Vagina (tissue), 2 donors: ENCODE data around the gene WDR48.

Experiments used
- CTCF ChIP-seq, 3 experiments: fragments of 450-650 bp in 2 of 3; fragments of 200-600 bp in 1 of 3; sonication (generic) in 1 of 3; IDR thresholded peaks; one replicate each; pipeline ENCODE4 v1.5.1; 2017 to 2019; ENCODE audit warnings: antibody characterized with exemption in 3 of 3, mild to moderate bottlenecking in 2 of 3, moderate library complexity in 2 of 3
- POLR2A ChIP-seq, 2 donors: fragments of 450-650 bp; IDR thresholded peaks; one replicate each; pipeline ENCODE4 v1.6.1; 2017; ENCODE audit warnings: antibody characterized with exemption in 2 of 2, mild to moderate bottlenecking in 2 of 2, moderate library complexity in 2 of 2

DNA sequence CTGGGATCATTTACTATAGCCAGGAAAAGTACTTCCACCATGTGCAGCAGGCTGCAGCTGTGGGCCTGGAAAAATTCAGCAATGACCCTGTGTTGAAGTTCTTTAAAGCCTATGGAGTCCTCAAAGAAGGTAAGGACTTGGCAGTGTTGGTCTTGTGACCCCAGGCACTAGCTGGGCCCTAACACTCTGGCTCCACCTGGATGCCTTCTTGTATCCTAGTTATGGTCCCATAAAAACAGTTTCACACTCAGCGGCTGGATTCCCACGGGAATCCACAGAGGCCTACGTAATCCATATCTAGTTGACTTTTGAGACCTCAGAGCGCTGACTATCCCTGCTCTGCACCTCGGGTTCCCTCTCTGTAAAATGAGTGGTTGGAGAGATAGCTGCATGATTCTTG is 57.3 kb downstream of the WDR48 start:
- TF ChIP-seq CTCF (IDR thresholded peaks at IDR 0.05), result no peak
- no peak for TF ChIP-seq POLR2A (IDR thresholded peaks at IDR 0.05)
